Breast epithelium (tissue), 3 donors: ENCODE results near the gene DNASE1L2.

Experiments used
- POLR2A ChIP-seq: fragments of 450-650 bp; IDR thresholded peaks from one replicate; pipeline ENCODE4 v1.6.1; 2016; ENCODE audit warnings: antibody characterized with exemption, mild to moderate bottlenecking, moderate library complexity
- POLR2AphosphoS5 ChIP-seq, 3 donors: sonication (generic); formaldehyde crosslinking; IDR thresholded peaks; one replicate each; pipeline ENCODE4 v1.6.1; 2017; ENCODE audit warnings: antibody characterized with exemption in 3 of 3
- TF ChIP-seq, protein P1 (sequence below), 3 donors: fragments of 450-650 bp; IDR thresholded peaks; one replicate each; pipeline ENCODE4 v1.5.1; 2016 to 2017; ENCODE audit warnings: antibody characterized with exemption in 3 of 3, mild to moderate bottlenecking in 3 of 3, moderate library complexity in 3 of 3

DNA sequence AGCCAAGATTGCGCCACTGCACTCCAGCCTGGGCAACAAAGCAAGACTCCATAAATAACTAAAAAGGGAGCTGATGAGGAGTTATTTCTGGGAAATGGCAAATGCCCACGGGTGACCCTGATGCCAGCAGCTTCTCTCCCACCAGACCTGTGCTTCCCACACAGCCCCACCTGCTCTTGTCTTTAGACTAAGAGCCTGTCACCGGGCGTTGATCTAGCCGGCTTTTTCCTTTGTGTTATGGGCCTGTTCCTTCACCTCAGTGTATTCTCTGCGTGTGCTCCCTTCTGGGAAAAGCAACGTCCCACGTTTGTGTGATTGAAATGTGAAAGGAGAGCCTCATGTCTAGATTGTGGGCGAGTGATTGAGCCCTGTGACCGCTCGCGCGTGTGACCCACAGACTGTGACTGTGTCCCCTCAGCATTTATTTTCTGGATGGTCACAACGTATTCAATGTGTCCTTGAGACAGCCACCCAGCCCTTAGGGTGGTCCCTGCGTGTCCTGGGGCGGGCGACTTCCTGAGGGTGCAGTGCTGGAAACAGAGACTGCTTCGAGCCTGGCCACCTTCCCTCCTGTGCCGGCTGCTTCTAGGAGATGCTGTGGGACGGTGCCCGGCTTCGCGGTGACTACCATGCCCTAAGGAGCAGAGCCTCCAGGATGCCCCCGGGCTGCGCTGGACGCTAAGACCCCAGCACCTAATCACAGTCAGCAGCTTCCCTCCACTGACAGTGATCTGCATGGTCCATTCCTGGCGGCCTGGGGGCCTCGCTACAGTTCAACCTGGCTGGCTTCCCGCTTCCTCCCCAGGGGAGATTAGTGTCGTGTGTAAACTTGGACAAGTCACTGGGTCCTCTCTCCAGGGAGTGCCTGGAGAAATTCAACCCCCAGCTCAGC, 39.5 kb downstream of the DNASE1L2 start:
- TF ChIP-seq, protein P1, sequence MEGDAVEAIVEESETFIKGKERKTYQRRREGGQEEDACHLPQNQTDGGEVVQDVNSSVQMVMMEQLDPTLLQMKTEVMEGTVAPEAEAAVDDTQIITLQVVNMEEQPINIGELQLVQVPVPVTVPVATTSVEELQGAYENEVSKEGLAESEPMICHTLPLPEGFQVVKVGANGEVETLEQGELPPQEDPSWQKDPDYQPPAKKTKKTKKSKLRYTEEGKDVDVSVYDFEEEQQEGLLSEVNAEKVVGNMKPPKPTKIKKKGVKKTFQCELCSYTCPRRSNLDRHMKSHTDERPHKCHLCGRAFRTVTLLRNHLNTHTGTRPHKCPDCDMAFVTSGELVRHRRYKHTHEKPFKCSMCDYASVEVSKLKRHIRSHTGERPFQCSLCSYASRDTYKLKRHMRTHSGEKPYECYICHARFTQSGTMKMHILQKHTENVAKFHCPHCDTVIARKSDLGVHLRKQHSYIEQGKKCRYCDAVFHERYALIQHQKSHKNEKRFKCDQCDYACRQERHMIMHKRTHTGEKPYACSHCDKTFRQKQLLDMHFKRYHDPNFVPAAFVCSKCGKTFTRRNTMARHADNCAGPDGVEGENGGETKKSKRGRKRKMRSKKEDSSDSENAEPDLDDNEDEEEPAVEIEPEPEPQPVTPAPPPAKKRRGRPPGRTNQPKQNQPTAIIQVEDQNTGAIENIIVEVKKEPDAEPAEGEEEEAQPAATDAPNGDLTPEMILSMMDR (IDR thresholded peaks at IDR 0.05), result no peak
- TF ChIP-seq POLR2A (no peak), POLR2AphosphoS5 (IDR thresholded peaks at IDR 0.05) (no peak)
